ENCODE results near the gene SHLD1.

SHLD1 gene

GRCh38 chr20:5820738-5821137 lies 70.5 kb downstream of the SHLD1 start:
- DNase-seq (ENCODE audit: low read depth) = no peak

GRCh38 chr20:5821627-5822215 lies 71.5 kb downstream of the SHLD1 start:
- no peak for DNase-seq (ENCODE audit: low read depth)

GRCh38 chr20:5822569-5822968 lies 72.4 kb downstream of the SHLD1 start:
- DNase-seq (ENCODE audit: low read depth) = no peak

- DNase-seq (ENCODE audit: low read depth) = no peak
These were observed 75.0 kb downstream of the SHLD1 start for GRCh38 chr20:5825130-5825719.

GRCh38 chr20:5827098-5827853 lies 77.1 kb downstream of the SHLD1 start:
- no peak for DNase-seq (ENCODE audit: low read depth)

- DNase-seq (ENCODE audit: low read depth) = no peak
These were observed 77.7 kb downstream of the SHLD1 start for GRCh38 chr20:5827861-5828260.

- no peak for DNase-seq (ENCODE audit: low read depth)
These were observed 79.1 kb downstream of the SHLD1 start for GRCh38 chr20:5829241-5829809.

- no peak for DNase-seq (ENCODE audit: low read depth)
These were observed 81.5 kb downstream of the SHLD1 start for GRCh38 chr20:5831539-5832237.

GRCh38 chr20:5833309-5833941 lies 83.2 kb downstream of the SHLD1 start:
- DNase-seq (ENCODE audit: low read depth) = no peak

- DNase-seq (ENCODE audit: low read depth) = no peak
These were observed 84.3 kb downstream of the SHLD1 start for GRCh38 chr20:5834436-5835005.

- no peak for DNase-seq (ENCODE audit: low read depth)
These were observed 85.2 kb downstream of the SHLD1 start for GRCh38 chr20:5835321-5835821.

GRCh38 chr20:5835871-5836270 lies 85.7 kb downstream of the SHLD1 start:
- peak; percentile 61 for DNase-seq (ENCODE audit: low read depth)

GRCh38 chr20:5836569-5836968 lies 86.4 kb downstream of the SHLD1 start:
- no peak for DNase-seq (ENCODE audit: low read depth)

- no peak for DNase-seq (ENCODE audit: low read depth)
These were observed 90.3 kb downstream of the SHLD1 start for GRCh38 chr20:5840411-5841002.

GRCh38 chr20:5841522-5841921 lies 91.3 kb downstream of the SHLD1 start:
- no peak for DNase-seq (ENCODE audit: low read depth)

GRCh38 chr20:5842465-5842864 lies 92.3 kb downstream of the SHLD1 start:
- DNase-seq (ENCODE audit: low read depth) = no peak

GRCh38 chr20:5843054-5843592 lies 92.9 kb downstream of the SHLD1 start:
- no peak for DNase-seq (ENCODE audit: low read depth)

- DNase-seq (ENCODE audit: low read depth) = no peak
These were observed 94.0 kb downstream of the SHLD1 start for GRCh38 chr20:5844063-5844681.

- DNase-seq (ENCODE audit: low read depth) = no peak
These were observed 95.7 kb downstream of the SHLD1 start for GRCh38 chr20:5845681-5846615.

Data from stromal cell of bone marrow (primary cell).